HFF-Myc (cell line): ENCODE measurements around the gene ZNF587B.
"Not testable (repeated sequence)": the region's sequence is repeated elsewhere in the genome, so short reads cannot be mapped to it uniquely, and the experiment has no call there.

Experiments used
- DNase-seq: peaks from one replicate; pipeline ENCODE4 v3.0.0-alpha.2; 2011; ENCODE audit warnings: low read depth; ENCODE audit errors: extremely low read depth
- H3K4me3 ChIP-seq: replicated peaks from 2 replicates; pipeline ENCODE4 v1.5.1; 2011; ENCODE audit warnings: low read depth, mild to moderate bottlenecking, control low read depth, low read length
- CTCF ChIP-seq: IDR thresholded peaks from 2 replicates; pipeline ENCODE4 v1.5.1; 2012; ENCODE audit warnings: mild to moderate bottlenecking, low read depth, low read length, control low read depth; ENCODE audit errors: missing control alignments

The ZNF587B gene

GRCh38 chr19:57830071-57830602 is at the start of gene ZNF587B:
ZNF587B (plus strand) TSS chr19:57830299; CDS start chr19:57830529, 230 bp downstream.
- H3K4me3 ChIP-seq, result peak within 1 kb of the TSS; percentile 51
- TF ChIP-seq CTCF, result peak; percentile 34
- peak; percentile 65 for DNase-seq

- TF ChIP-seq CTCF, result no peak
- no peak overlapping the region for H3K4me3 ChIP-seq
- DNase-seq, result no peak
Measured at GRCh38 chr19:57786286-57786685, 43.8 kb upstream of the ZNF587B start.

GRCh38 chr19:57786906-57787305 is 43.2 kb upstream of the ZNF587B start:
- DNase-seq, result no peak
- no peak for TF ChIP-seq CTCF
- no peak overlapping the region for H3K4me3 ChIP-seq

- no peak for TF ChIP-seq CTCF
- DNase-seq, result no peak
- no peak overlapping the region for H3K4me3 ChIP-seq
Measured at GRCh38 chr19:57788114-57788692, 41.9 kb upstream of the ZNF587B start.

GRCh38 chr19:57789288-57789687 is 40.8 kb upstream of the ZNF587B start:
- H3K4me3 ChIP-seq, result no peak overlapping the region
- no peak for DNase-seq
- no peak for TF ChIP-seq CTCF

- DNase-seq, result not testable (repeated sequence)
Measured at GRCh38 chr19:57796580-57796979, 33.5 kb upstream of the ZNF587B start.

GRCh38 chr19:57800696-57801095 is 29.4 kb upstream of the ZNF587B start:
- no peak overlapping the region for H3K4me3 ChIP-seq
- no peak for TF ChIP-seq CTCF
- DNase-seq, result no peak

More at GRCh38 chr19:57796580-57796979, 33.5 kb upstream of the ZNF587B start:
- H3K4me3 ChIP-seq, result not testable (repeated sequence)
